A549 (cell line): ENCODE measurements around the gene SCNN1B. TPM values are rescaled to one million over a fixed set of nuclear protein-coding genes. Genes with fewer than 3 reads are reported as not detected.
A peak's percentile ranks its signal among the peaks of the same experiment; 100 is the strongest.

Experiments used
- ATAC-seq, 2 experiments: fragments of 200-7000 bp in 1 of 2; fragments of >200 bp in 1 of 2; cut with Nextera tagmentation in 1 of 2; cut with Tn5 transposase in 1 of 2; 3 replicates each; pipeline versions ENCODE4 v1.8.0 to v1.9.1; 2018 to 2020; ENCODE audit warnings: mild to moderate bottlenecking in 1 of 2, moderate library complexity in 1 of 2
- CTCF ChIA-PET: fragments of 300-600 bp; sonication (Branson Sonifier 250); formaldehyde crosslinking; extraction: SDS; loops from one replicate; lab custom pipeline; 2021; ENCODE audit warnings: antibody characterized with exemption, inconsistent platforms; lab: Yijun Ruan, JAX
- POLR2A ChIA-PET: fragments of 350-600 bp; formaldehyde crosslinking; extraction: SDS; loops from one replicate; lab custom pipeline; 2021; ENCODE audit warnings: antibody characterized with exemption, inconsistent platforms; lab: Yijun Ruan, JAX
- DNase-seq, 2 experiments: peaks; one replicate each; pipeline versions ENCODE4 v3.0.0 to v3.0.0-alpha.2; 2011 to 2016; ENCODE audit warnings: low read depth in 1 of 2, low spot score in 1 of 2
- FAIRE-seq: peaks from 2 replicates; lab custom pipeline; 2011; peaks lifted over from hg19 to GRCh38; lab: Jason Lieb, UNC
- H3K27ac ChIP-seq, 2 experiments: fragments of >200 bp; sonication (Bioruptor Twin); formaldehyde crosslinking; 3 replicates each; pipeline ENCODE4 v1.5.1; 2016 to 2017
- H3K4me1 ChIP-seq: fragments of >200 bp; sonication (Bioruptor Twin); formaldehyde crosslinking; 3 replicates; pipeline ENCODE4 v1.6.1; 2016
- H3K4me2 ChIP-seq: fragments of >200 bp; sonication (Bioruptor Twin); formaldehyde crosslinking; 3 replicates; pipeline ENCODE4 v1.6.1; 2016
- H3K4me3 ChIP-seq: fragments of >200 bp; sonication (Bioruptor Twin); formaldehyde crosslinking; 3 replicates; pipeline ENCODE4 v1.5.1; 2016
- H3K9me3 ChIP-seq: fragments of >200 bp; sonication (Bioruptor Twin); formaldehyde crosslinking; 3 replicates; pipeline ENCODE4 v1.6.1; 2016
- CEBPB ChIP-seq, 2 experiments: fragments of >200 bp in 1 of 2; sonication (Bioruptor Twin) in 1 of 2; formaldehyde crosslinking in 1 of 2; IDR thresholded peaks; 2 replicates each; pipeline ENCODE4 v1.6.1; 2012 to 2016
- CHD2 ChIP-seq: fragments of 150-350 bp; IDR thresholded peaks from 2 replicates; pipeline ENCODE4 v1.6.1; 2014; ENCODE audit warnings: low read length; ENCODE audit not compliant: partially characterized antibody
- EHMT2 ChIP-seq: fragments of 200-600 bp; sonication (generic); IDR thresholded peaks from 2 replicates; pipeline ENCODE4 v1.6.1; 2016; ENCODE audit warnings: antibody characterized with exemption, low read depth, mild to moderate bottlenecking, moderate library complexity
- EP300 ChIP-seq, 2 experiments: fragments of >200 bp; sonication (Bioruptor Twin); formaldehyde crosslinking; IDR thresholded peaks; 2 replicates in 1 of 2; 3 replicates in 1 of 2; pipeline ENCODE4 v1.6.1; 2016 to 2017
- HEYL ChIP-seq: fragments of 250-450 bp; sonication (Bioruptor Pico); IDR thresholded peaks from 2 replicates; pipeline ENCODE4 v1.8.0; 2021; ENCODE audit warnings: mild to moderate bottlenecking, moderate library complexity
- HOXB13 ChIP-seq: fragments of 250-450 bp; sonication (Bioruptor Pico); IDR thresholded peaks from 2 replicates; pipeline ENCODE4 v1.5.0; 2020; ENCODE audit warnings: low read depth, mild to moderate bottlenecking, moderate library complexity
- JUNB ChIP-seq: fragments of >200 bp; sonication (Bioruptor Twin); formaldehyde crosslinking; IDR thresholded peaks from 2 replicates; pipeline ENCODE4 v1.6.1; 2016
- KDM5A ChIP-seq: fragments of 200-600 bp; sonication (generic); IDR thresholded peaks from 2 replicates; pipeline ENCODE4 v1.6.1; 2016; ENCODE audit warnings: antibody characterized with exemption, mild to moderate bottlenecking
- MAFK ChIP-seq: fragments of 450-650 bp; IDR thresholded peaks from 2 replicates; pipeline ENCODE4 v1.6.1; 2014; ENCODE audit not compliant: partially characterized antibody
- MAX ChIP-seq: IDR thresholded peaks from 2 replicates; pipeline ENCODE4 v1.6.1; 2012
- MAZ ChIP-seq: fragments of 150-350 bp; IDR thresholded peaks from 2 replicates; pipeline ENCODE4 v1.6.1; 2014; ENCODE audit warnings: antibody characterized with exemption, low read depth, low read length, borderline replicate concordance
- NR3C1 ChIP-seq: fragments of >200 bp; sonication (Bioruptor Twin); formaldehyde crosslinking; IDR thresholded peaks from 3 replicates; pipeline ENCODE4 v1.6.1; 2017
- PHF8 ChIP-seq: fragments of 200-600 bp; sonication (generic); IDR thresholded peaks from 2 replicates; pipeline ENCODE4 v1.6.1; 2016; ENCODE audit warnings: low read depth, mild to moderate bottlenecking, antibody characterized with exemption, moderate library complexity, borderline replicate concordance
- RARB ChIP-seq: fragments of 250-450 bp; sonication (Bioruptor Pico); IDR thresholded peaks from 2 replicates; pipeline ENCODE4 v1.8.0; 2021; ENCODE audit warnings: mild to moderate bottlenecking, moderate library complexity
- RCOR1 ChIP-seq: fragments of 150-350 bp; IDR thresholded peaks from 2 replicates; pipeline ENCODE4 v1.6.1; 2014; ENCODE audit warnings: antibody characterized with exemption, low read length, low read depth
- RFX5 ChIP-seq: fragments of 450-650 bp; IDR thresholded peaks from 2 replicates; pipeline ENCODE4 v1.7.1; 2014; ENCODE audit warnings: antibody characterized with exemption, mild to moderate bottlenecking, moderate library complexity
- SMC3 ChIP-seq: fragments of >200 bp; sonication (Bioruptor Twin); formaldehyde crosslinking; IDR thresholded peaks from 3 replicates; pipeline ENCODE4 v1.6.1; 2018; ENCODE audit warnings: inconsistent platforms
- TFCP2L1 ChIP-seq: fragments of 250-450 bp; sonication (Bioruptor Pico); IDR thresholded peaks from 2 replicates; pipeline ENCODE4 v1.5.0; 2021; ENCODE audit warnings: mild to moderate bottlenecking
- WGBS: methylation state at CpG from one replicate; pipeline ENCODE4 v1.1.6; 2017; ENCODE audit errors: missing lambda C conversion rate; 5-methylcytosine and 5-hydroxymethylcytosine counted together
- polyA plus RNA-seq, 4 experiments: library from polyadenylated mRNA; depleted of rRNA in 3 of 4; stranded (reverse); fragments of >200 nt; fragmentation: RNase III in 1 of 4; extraction: RNeasy Plus Mini Kit Qiagen cat#74134 plus additional on column Dnase treatment in 1 of 4; gene quantifications; 2 replicates in 3 of 4; 3 replicates in 1 of 4; pipeline ENCODE4 v1.2.3, GENCODE V29; 2011 to 2017
- TF ChIP-seq, protein P1 (sequence below): fragments of 250-450 bp; sonication (Bioruptor Pico); IDR thresholded peaks from 2 replicates; pipeline ENCODE4 v1.5.0; 2020; ENCODE audit warnings: low read depth, mild to moderate bottlenecking, moderate library complexity
- TF ChIP-seq, protein P2 (sequence below): fragments of >200 bp; sonication (Bioruptor Twin); formaldehyde crosslinking; IDR thresholded peaks from 2 replicates; pipeline ENCODE4 v1.6.1; 2016
- TF ChIP-seq, protein P3 (sequence below): fragments of >200 bp; sonication (Bioruptor Twin); formaldehyde crosslinking; IDR thresholded peaks from 3 replicates; pipeline ENCODE4 v1.6.1; 2016

SCNN1B gene
- polyA plus RNA-seq, 2 of the 4 experiments (the other 2 are of a cell fraction), result 0.25 TPM; not detected in 1

- ChIA-PET CTCF (interaction anchor here (0.6 kb wide), 1 partner anchor 88 kb away, joined by 3 read pairs; no protein-coding TSS in a partner anchor), POLR2A (no interaction called here)
- Histone ChIP-seq H3K4me2 (no peak overlapping the region; the same call in 2 of the 3 replicates), H3K27ac (peak overlapping the region in 1 of 2 experiments; percentile 49; a peak in 1 of 6 replicates), H3K9me3 (no peaks in the 10 kb centered on the region), H3K4me1 (no peaks in the 10 kb centered on the region), H3K4me3 (no peak overlapping the region)
- ATAC-seq (no peak), FAIRE-seq (no peak), DNase-seq (no peak)
- 19% methylated on average over 1 of the region's 1 CpG for WGBS
- TF ChIP-seq MAZ (no peak), RFX5 (no peak), MAX (no peak), CHD2 (no peak)
- TF ChIP-seq, protein P1, sequence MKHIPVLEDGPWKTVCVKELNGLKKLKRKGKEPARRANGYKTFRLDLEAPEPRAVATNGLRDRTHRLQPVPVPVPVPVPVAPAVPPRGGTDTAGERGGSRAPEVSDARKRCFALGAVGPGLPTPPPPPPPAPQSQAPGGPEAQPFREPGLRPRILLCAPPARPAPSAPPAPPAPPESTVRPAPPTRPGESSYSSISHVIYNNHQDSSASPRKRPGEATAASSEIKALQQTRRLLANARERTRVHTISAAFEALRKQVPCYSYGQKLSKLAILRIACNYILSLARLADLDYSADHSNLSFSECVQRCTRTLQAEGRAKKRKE, result no peak
These were observed 44.4 kb upstream of the SCNN1B start for GRCh38 chr16:23257682-23258081.

- no peaks in the 10 kb centered on the region for H3K4me1 ChIP-seq
- CTCF ChIA-PET, result no interaction called here
- peak; percentile 50; a peak in 3 of 6 replicates for ATAC-seq
These were observed 43.2 kb upstream of the SCNN1B start for GRCh38 chr16:23258919-23259237.

DNA sequence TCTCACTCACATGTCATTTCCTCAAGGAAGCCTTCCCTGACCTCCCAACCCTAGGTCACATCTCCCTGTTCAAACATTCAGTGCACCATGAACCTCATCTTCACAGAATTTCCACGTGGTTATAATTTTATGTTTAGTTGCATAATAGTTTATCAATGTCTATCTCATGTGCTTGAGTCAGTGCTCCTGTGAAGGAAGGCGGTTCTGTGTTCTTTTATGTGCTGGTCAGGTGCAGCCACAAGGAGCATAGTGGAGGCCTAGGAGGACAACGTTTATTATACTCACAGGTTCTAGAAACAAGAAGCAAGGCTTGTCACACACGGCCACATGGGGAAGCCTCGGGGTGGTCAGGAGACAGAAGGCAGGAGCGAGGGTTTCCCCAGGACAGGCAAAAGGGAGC, 34.5 kb upstream of the SCNN1B start:
- Histone ChIP-seq H3K4me1 (no peaks in the 10 kb centered on the region), H3K27ac (no peak overlapping the region), H3K4me2 (no peak overlapping the region), H3K9me3 (no peaks in the 10 kb centered on the region), H3K4me3 (no peak overlapping the region)
- ChIA-PET POLR2A (no interaction called here), CTCF (no interaction called here)
- DNase-seq, result no peak
- 33% methylated on average over 6 of the region's 6 CpGs for WGBS
- ATAC-seq, result no peak
- TF ChIP-seq, protein P2, sequence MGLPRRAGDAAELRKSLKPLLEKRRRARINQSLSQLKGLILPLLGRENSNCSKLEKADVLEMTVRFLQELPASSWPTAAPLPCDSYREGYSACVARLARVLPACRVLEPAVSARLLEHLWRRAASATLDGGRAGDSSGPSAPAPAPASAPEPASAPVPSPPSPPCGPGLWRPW, result no peak
- TF ChIP-seq EHMT2 (no peak), TFCP2L1 (CRISPR knock-in tag) (no peak), RARB (CRISPR knock-in tag) (no peak), MAZ (no peak), JUNB (no peak), CEBPB (IDR thresholded peaks at IDR 0.05) (no peak), HEYL (CRISPR knock-in tag) (no peak), MAX (no peak)
- no peak for FAIRE-seq

More at GRCh38 chr16:23258919-23259237, 43.2 kb upstream of the SCNN1B start:
- Histone ChIP-seq H3K27ac (peak overlapping the region in 1 of 2 experiments; percentile 62; a peak in 1 of 6 replicates), H3K4me3 (no peak overlapping the region), H3K4me2 (no peak overlapping the region), H3K9me3 (no peaks in the 10 kb centered on the region)
- POLR2A ChIA-PET, result no interaction called here
- no peak for TF ChIP-seq SMC3
- no peak for TF ChIP-seq KDM5A
- TF ChIP-seq, protein P1, result no peak
- TF ChIP-seq HOXB13 (CRISPR knock-in tag), result no peak
- TF ChIP-seq RFX5, result no peak
- no peak for TF ChIP-seq RCOR1
- no peak for TF ChIP-seq NR3C1
- no peak for TF ChIP-seq EP300 (IDR thresholded peaks at IDR 0.05)
- TF ChIP-seq MAX, result no peak
- no peak for TF ChIP-seq MAFK
- no peak for TF ChIP-seq PHF8
- TF ChIP-seq, protein P3, sequence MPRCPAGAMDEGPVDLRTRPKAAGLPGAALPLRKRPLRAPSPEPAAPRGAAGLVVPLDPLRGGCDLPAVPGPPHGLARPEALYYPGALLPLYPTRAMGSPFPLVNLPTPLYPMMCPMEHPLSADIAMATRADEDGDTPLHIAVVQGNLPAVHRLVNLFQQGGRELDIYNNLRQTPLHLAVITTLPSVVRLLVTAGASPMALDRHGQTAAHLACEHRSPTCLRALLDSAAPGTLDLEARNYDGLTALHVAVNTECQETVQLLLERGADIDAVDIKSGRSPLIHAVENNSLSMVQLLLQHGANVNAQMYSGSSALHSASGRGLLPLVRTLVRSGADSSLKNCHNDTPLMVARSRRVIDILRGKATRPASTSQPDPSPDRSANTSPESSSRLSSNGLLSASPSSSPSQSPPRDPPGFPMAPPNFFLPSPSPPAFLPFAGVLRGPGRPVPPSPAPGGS, result no peak
- FAIRE-seq (no peak), DNase-seq (no peak)
- WGBS, result 60% methylated on average over 2 of the region's 2 CpGs
